DOHH2 (cell line): ENCODE results near the gene CFAP74.

ENCODE experiments used
- H3F3A ChIP-seq: fragments of 200-600 bp; sonication (generic), shearing (Covaris generic); 2 replicates; pipeline ENCODE4 v1.6.0; 2016; ENCODE audit warnings: antibody characterized with exemption, mild to moderate bottlenecking; ENCODE audit not compliant: control insufficient read depth, insufficient read depth
- H3K27ac ChIP-seq: fragments of 200-600 bp; sonication (generic); 2 replicates; pipeline ENCODE4 v1.5.1; 2014; ENCODE audit warnings: low read depth, mild to moderate bottlenecking, low read length, moderate library complexity
- H3K27me3 ChIP-seq: fragments of 200-600 bp; sonication (generic); 2 replicates; pipeline ENCODE4 v1.6.1; 2014; ENCODE audit warnings: mild to moderate bottlenecking, low read length, mixed read lengths; ENCODE audit not compliant: control insufficient read depth
- H3K36me3 ChIP-seq: fragments of 200-600 bp; sonication (generic); 2 replicates; pipeline ENCODE4 v1.6.1; 2014; ENCODE audit warnings: mild to moderate bottlenecking, low read length, moderate library complexity, mixed read lengths; ENCODE audit not compliant: control insufficient read depth
- H3K4me1 ChIP-seq: fragments of 200-600 bp; sonication (generic); 2 replicates; pipeline ENCODE4 v1.6.1; 2014; ENCODE audit warnings: mild to moderate bottlenecking, low read length, mixed read lengths; ENCODE audit not compliant: control insufficient read depth
- H3K4me2 ChIP-seq: fragments of 200-600 bp; sonication (generic); 2 replicates; pipeline ENCODE4 v1.6.0; 2014; ENCODE audit warnings: mild to moderate bottlenecking, low read length, moderate library complexity
- H3K4me3 ChIP-seq: fragments of 200-600 bp; sonication (generic); 2 replicates; pipeline ENCODE4 v1.5.1; 2014; ENCODE audit warnings: mild to moderate bottlenecking, low read length, mixed read lengths
- H3K79me2 ChIP-seq: fragments of 200-600 bp; sonication (generic); 2 replicates; pipeline ENCODE4 v1.6.1; 2014; ENCODE audit warnings: mild to moderate bottlenecking, low read length, mixed read lengths; ENCODE audit not compliant: control insufficient read depth
- H3K9me2 ChIP-seq: fragments of 200-600 bp; sonication (generic); replicated peaks from 2 replicates; pipeline ENCODE4 v1.6.1; 2014; ENCODE audit warnings: mild to moderate bottlenecking, low read length, mixed read lengths; ENCODE audit not compliant: control insufficient read depth
- H3K9me3 ChIP-seq: fragments of 200-600 bp; sonication (generic); 2 replicates; pipeline ENCODE4 v1.6.1; 2014; ENCODE audit warnings: antibody characterized with exemption, low read length, mixed read lengths; ENCODE audit not compliant: control insufficient read depth, insufficient read depth
- H4K20me1 ChIP-seq: fragments of 200-600 bp; sonication (generic); 2 replicates; pipeline ENCODE4 v1.6.0; 2014; ENCODE audit warnings: low read depth, mild to moderate bottlenecking, antibody characterized with exemption, low read length, moderate library complexity; ENCODE audit not compliant: control insufficient read depth, insufficient read depth
- EZH2phosphoT487 ChIP-seq: fragments of 200-600 bp; sonication (generic); IDR thresholded peaks from 2 replicates; pipeline ENCODE4 v1.6.1; 2017; ENCODE audit warnings: borderline replicate concordance, mild to moderate bottlenecking, antibody characterized with exemption, low read length, moderate library complexity, mixed read lengths
- TF ChIP-seq, protein P1 (sequence below): fragments of 200-600 bp; sonication (generic); IDR thresholded peaks from one replicate; pipeline ENCODE4 v1.5.1; 2014; ENCODE audit warnings: antibody characterized with exemption, mild to moderate bottlenecking, low read depth, low read length; ENCODE audit not compliant: poor library complexity, severe bottlenecking

CFAP74 gene

DNA sequence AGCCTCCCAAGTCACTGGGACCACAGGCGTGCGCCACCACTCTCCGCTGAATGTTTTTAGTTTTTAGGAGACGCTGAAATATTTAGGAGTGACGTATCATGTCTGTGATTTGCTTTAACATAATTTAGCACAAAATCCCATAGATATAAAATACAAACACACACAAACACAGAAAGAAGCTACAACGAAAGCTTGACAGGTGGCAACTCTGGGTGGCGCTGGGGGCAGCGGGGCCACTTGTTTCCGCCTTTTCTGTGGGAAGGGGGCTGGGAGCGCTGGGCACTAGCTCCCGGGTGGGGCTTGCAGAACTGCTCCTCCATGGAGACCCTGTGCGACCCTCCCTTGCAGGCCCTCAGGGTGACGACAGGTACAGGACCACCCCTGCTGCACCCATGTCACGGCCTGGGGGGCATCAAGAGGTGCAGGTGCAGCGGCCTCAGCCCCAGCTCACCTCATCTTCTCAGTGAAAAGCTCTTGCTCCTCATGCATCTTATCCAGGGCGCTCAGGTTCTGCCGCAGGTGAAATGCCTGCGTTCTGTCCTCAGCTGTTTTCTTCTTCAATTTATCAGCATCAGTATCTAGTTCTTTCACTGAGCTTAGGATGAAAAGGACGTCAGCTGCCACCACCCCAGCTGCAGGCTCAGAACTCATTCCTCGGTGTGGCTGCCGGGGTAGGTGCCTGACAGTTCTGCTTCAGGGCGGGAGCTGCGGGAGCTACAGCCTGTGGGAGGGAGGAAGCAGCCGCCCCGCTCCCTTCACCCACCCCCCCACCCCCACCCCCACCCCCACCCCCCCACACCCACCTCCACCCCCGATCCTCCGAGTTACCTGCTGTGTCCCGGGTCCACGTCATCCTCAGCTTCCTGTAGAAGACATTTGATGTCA is 15.3 kb downstream of the CFAP74 start:
- Histone ChIP-seq H3F3A (no peaks in the 10 kb centered on the region), H3K36me3 (no peaks in the 10 kb centered on the region), H3K4me3 (no peak overlapping the region), H3K27ac (no peak overlapping the region), H3K79me2 (no peaks in the 10 kb centered on the region), H3K4me2 (no peak overlapping the region), H3K4me1 (no peaks in the 10 kb centered on the region), H3K27me3 (no peaks in the 10 kb centered on the region), H4K20me1 (no peaks in the 10 kb centered on the region), H3K9me3 (no peaks in the 10 kb centered on the region), H3K9me2 (no peaks in the 10 kb centered on the region)
- no peak for TF ChIP-seq EZH2phosphoT487
- TF ChIP-seq, protein P1, sequence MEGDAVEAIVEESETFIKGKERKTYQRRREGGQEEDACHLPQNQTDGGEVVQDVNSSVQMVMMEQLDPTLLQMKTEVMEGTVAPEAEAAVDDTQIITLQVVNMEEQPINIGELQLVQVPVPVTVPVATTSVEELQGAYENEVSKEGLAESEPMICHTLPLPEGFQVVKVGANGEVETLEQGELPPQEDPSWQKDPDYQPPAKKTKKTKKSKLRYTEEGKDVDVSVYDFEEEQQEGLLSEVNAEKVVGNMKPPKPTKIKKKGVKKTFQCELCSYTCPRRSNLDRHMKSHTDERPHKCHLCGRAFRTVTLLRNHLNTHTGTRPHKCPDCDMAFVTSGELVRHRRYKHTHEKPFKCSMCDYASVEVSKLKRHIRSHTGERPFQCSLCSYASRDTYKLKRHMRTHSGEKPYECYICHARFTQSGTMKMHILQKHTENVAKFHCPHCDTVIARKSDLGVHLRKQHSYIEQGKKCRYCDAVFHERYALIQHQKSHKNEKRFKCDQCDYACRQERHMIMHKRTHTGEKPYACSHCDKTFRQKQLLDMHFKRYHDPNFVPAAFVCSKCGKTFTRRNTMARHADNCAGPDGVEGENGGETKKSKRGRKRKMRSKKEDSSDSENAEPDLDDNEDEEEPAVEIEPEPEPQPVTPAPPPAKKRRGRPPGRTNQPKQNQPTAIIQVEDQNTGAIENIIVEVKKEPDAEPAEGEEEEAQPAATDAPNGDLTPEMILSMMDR, result no peak

DNA sequence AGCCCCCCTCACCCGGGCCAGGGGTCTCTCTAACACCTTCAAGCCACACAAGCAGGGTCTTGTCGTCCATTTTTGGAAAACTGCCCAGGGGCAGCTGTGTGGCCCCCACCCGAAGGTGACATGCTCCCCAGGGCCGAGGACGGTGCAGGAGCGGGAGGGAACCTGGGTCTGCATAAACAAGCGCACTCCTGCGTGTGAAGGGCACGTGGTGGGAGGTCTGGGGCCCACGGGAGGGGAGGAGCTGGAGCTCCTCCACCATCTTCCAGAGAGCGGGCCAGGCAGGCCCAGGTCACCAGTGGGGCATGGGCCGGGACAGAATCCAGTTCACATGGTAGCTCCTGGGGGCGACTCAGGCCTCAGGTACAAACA is 16.5 kb downstream of the CFAP74 start:
- Histone ChIP-seq H3K36me3 (no peaks in the 10 kb centered on the region), H3K4me2 (no peak overlapping the region), H3K27me3 (no peaks in the 10 kb centered on the region), H3F3A (no peaks in the 10 kb centered on the region), H4K20me1 (no peaks in the 10 kb centered on the region), H3K4me1 (no peaks in the 10 kb centered on the region), H3K4me3 (no peak overlapping the region), H3K9me3 (no peaks in the 10 kb centered on the region; the same call in 1 of the 2 replicates), H3K27ac (no peak overlapping the region), H3K9me2 (no peaks in the 10 kb centered on the region), H3K79me2 (no peaks in the 10 kb centered on the region)
- no peak for TF ChIP-seq EZH2phosphoT487
- TF ChIP-seq, protein P1, result no peak

GRCh38 chr1:1986451-1987141 is 17.0 kb downstream of the CFAP74 start:
- H3K27me3 ChIP-seq, result no peaks in the 10 kb centered on the region
- no peak overlapping the region for H3K27ac ChIP-seq
- H3F3A ChIP-seq, result no peaks in the 10 kb centered on the region
- H3K9me3 ChIP-seq, result no peaks in the 10 kb centered on the region; the same call in 1 of the 2 replicates
- no peaks in the 10 kb centered on the region for H3K79me2 ChIP-seq
- H4K20me1 ChIP-seq, result no peaks in the 10 kb centered on the region
- H3K4me3 ChIP-seq, result no peak overlapping the region
- H3K4me1 ChIP-seq, result no peaks in the 10 kb centered on the region
- no peak for TF ChIP-seq EZH2phosphoT487
- H3K36me3 ChIP-seq, result no peaks in the 10 kb centered on the region
- no peaks in the 10 kb centered on the region for H3K9me2 ChIP-seq
- no peak overlapping the region for H3K4me2 ChIP-seq
